ENCODE results near the gene TCF4.

The TCF4 gene

DNA sequence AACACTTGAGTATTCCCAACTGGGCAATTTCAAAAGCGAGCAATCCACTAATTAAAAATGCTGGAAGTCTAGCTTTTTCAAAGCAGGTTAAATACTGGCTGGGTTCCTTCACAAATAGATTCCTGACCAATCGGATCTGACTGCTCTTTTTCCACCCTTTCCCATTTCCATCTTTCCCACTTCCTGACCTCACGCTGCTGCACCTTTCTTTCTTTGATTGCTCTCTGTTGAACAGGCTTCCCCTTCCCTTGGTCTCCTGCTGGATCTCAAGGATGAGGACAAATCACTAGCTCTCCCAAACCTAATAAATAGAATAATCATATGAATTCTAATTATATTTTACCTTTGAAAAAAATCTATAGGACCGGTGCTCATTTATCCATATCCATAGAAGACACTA lies 121.2 kb downstream of the TCF4 start:
- TF ChIP-seq, protein P1, sequence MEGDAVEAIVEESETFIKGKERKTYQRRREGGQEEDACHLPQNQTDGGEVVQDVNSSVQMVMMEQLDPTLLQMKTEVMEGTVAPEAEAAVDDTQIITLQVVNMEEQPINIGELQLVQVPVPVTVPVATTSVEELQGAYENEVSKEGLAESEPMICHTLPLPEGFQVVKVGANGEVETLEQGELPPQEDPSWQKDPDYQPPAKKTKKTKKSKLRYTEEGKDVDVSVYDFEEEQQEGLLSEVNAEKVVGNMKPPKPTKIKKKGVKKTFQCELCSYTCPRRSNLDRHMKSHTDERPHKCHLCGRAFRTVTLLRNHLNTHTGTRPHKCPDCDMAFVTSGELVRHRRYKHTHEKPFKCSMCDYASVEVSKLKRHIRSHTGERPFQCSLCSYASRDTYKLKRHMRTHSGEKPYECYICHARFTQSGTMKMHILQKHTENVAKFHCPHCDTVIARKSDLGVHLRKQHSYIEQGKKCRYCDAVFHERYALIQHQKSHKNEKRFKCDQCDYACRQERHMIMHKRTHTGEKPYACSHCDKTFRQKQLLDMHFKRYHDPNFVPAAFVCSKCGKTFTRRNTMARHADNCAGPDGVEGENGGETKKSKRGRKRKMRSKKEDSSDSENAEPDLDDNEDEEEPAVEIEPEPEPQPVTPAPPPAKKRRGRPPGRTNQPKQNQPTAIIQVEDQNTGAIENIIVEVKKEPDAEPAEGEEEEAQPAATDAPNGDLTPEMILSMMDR (conservative IDR thresholded peaks at IDR 0.05; ENCODE audit: control insufficient read depth, insufficient read depth, low read depth, low read length): no peak
- no peak overlapping the region for H3K4me3 ChIP-seq (ENCODE audit: control insufficient read depth, low read depth, low read length)
- DNase-seq (ENCODE audit: low read depth): no peak

DNA sequence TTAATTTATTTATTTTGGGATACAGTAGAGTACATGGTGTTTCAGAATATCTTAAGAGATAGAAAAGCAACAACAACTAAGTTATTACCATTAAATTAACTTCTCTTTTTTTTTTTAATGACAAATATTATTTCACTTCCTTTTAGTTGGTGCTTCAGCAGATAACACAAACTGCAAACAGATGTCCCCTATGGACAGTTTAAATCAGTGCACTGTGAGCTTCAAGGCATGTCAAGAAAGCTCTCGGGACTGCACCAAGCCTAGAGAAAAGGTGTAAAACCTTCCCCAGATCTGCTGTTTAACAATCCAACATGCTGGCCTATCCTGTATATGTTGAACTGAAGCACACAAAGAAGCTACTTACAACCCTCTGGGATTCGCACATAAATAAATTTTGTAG lies 122.7 kb downstream of the TCF4 start:
- no peak for DNase-seq (ENCODE audit: low read depth)

DNA sequence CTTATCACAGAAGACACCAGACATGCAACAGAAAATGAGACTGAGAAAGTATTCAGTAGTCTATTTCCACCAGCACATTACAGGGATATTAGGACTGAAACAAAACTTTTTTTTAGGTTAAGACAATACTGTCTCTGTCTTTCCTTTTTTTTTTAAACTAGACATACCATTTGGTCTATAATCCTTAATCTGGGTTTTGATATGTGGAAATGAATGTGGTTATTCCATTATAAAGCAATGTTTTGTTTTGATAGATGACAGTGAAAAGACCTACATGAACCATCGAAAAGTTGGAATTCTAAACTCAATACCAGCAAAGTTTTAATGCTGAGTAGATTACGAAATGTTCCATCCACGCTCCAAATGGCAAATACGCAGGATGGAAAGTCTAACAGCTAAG lies 123.4 kb downstream of the TCF4 start:
- DNase-seq (ENCODE audit: low read depth): no peak
- TF ChIP-seq, protein P1 (conservative IDR thresholded peaks at IDR 0.05; ENCODE audit: control insufficient read depth, insufficient read depth, low read depth, low read length): no peak
- no peak overlapping the region for H3K4me3 ChIP-seq (ENCODE audit: control insufficient read depth, low read depth, low read length)

More for the DNA sequence above, 122.7 kb downstream of the TCF4 start:
- TF ChIP-seq, protein P1 (conservative IDR thresholded peaks at IDR 0.05; ENCODE audit: control insufficient read depth, insufficient read depth, low read depth, low read length): no peak
- no peak overlapping the region for H3K4me3 ChIP-seq (ENCODE audit: control insufficient read depth, low read depth, low read length)

DNA sequence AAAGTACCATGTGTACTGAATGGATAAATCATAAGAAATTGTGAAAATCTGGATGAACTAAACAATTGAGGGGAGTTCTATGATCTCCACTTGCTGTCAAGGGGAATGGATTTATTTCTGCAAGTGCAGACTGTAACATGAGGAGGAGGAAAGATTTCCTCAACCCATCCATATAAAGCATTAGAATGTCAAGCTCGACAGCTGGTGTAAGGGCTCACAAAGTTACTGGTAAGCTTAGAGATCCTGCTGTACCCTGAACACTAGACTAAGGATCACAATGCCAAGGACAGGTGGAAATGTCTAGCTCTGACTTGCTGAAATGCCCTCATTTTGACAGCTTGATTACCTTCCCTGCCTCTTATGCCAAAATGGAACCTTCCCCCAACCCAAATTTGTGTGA lies 125.3 kb downstream of the TCF4 start:
- no peak for DNase-seq (ENCODE audit: low read depth)
- TF ChIP-seq, protein P1 (conservative IDR thresholded peaks at IDR 0.05; ENCODE audit: control insufficient read depth, insufficient read depth, low read depth, low read length): no peak
- no peak overlapping the region for H3K4me3 ChIP-seq (ENCODE audit: control insufficient read depth, low read depth, low read length)

DNA sequence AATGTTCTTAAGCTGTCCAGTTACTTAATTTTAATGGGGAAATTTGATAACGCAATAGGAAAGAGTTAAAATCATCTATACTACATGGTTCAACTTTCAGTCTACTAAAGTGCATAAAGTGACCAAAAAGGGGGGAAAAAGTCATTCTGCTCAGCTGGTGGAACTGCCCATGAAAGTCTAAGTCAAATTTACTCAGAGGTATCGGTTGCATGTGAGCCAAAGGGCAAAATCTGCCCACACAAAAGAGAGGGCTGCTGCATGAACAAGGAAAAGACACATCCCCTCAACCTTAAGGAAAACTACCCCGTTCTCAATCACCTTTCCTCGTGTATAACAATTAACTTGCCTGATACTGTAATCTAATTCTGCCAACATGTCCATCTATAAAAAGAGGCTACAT lies 126.1 kb downstream of the TCF4 start:
- no peak for DNase-seq (ENCODE audit: low read depth)
- H3K4me3 ChIP-seq (ENCODE audit: control insufficient read depth, low read depth, low read length): no peak overlapping the region
- TF ChIP-seq, protein P1 (conservative IDR thresholded peaks at IDR 0.05; ENCODE audit: control insufficient read depth, insufficient read depth, low read depth, low read length): no peak

DNA sequence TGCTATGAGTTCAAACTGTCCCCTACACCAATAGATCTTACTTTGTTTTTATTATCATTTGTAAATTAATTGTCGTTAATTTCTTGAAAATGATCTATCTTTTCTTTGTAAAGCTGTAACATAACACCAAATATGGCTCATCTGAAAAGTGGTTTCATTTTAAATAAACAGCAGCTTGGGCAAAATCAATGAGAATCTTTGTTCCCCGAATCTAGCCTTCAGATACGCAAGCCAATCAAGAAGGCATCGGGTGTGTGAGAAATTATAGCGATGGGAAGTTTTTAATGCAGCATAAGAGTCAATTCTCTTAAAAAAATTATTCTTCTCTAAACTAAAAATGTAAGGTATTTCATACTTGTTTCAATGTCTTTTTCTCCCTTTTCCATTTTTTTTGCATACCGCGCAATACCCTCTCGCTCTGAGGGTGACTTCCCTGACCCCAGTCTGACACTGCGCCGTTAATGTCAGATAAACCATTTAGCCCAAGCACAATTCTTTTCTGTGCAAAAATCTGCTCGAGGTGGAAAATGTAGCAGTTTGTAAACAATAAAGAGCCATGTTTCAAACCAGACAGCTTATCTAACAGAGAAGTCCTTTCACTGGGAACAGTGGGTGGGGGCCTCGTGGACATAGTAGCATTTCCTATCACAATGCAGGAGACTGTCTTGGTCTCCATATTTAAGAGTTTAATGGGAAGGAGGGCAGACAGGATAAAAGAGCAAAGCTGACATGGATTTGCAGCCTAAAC lies 129.4 kb downstream of the TCF4 start:
- H3K4me3 ChIP-seq (ENCODE audit: control insufficient read depth, low read depth, low read length): no peak overlapping the region
- TF ChIP-seq, protein P1 (conservative IDR thresholded peaks at IDR 0.05; ENCODE audit: control insufficient read depth, insufficient read depth, low read depth, low read length): no peak
- DNase-seq (ENCODE audit: low read depth): no peak

Measured in fibroblast of mammary gland (primary cell).